ENCODE results near the gene SEMA3G.

Gene SEMA3G

DNA sequence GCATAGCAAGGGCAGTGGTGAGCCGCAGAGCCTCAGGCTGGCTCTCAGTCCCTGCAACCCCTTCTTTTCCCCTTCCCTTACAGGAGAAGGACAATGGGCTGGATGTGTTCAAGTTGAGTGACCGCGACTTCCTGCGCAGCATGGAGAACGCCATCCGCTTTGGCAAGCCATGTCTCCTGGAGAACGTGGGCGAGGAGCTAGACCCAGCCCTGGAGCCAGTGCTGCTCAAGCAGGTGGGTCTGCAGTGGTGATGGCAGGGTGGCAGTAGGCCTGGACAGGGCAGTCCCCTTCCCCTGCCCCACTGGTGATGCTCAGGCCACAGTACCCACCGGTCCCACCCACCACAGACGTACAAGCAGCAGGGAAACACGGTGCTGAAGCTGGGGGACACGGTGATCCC lies 53.8 kb downstream of the SEMA3G start:
- TF ChIP-seq Cebpa-rat (IDR thresholded peaks at IDR 0.05) = no peak

DNA sequence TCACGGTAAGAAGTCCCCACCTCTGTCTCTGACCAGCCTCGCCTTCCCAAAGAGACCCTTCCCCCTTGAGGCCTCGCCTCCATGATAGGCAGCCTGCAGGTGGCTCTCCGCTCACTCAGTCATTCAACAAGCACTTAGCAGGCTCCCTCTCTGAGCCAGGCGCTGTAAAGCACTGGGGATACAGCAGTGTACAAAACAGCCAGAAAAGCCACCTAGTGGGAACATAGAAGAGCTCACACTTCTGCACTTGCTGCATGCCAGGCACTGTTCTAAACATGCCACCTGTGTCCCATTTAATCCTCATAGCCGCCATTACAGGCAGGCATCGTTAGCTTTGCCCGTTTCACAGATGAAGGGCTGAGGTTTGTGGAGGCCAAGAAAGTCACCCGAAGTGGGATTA lies 56.0 kb downstream of the SEMA3G start:
- Histone ChIP-seq H3K9ac (no peak overlapping the region), H3K27ac (no peak overlapping the region), H3K4me2 (no peak overlapping the region), H4K20me1 (no peaks in the 10 kb centered on the region), H3K36me3 (peaks cover 42% of the 10 kb centered on the region; the same call in 1 of the 2 replicates), H3K4me1 (peaks cover 23% of the 10 kb centered on the region), H3K4me3 (no peak overlapping the region), H3K27me3 (no peaks in the 10 kb centered on the region), H3K9me3 (no peaks in the 10 kb centered on the region)
- no peak for TF ChIP-seq Cebpa-rat (IDR thresholded peaks at IDR 0.05)

More for the DNA sequence above, 53.8 kb downstream of the SEMA3G start:
- Histone ChIP-seq H3K9ac (no peak overlapping the region), H3K36me3 (peaks cover 50% of the 10 kb centered on the region; the same call in 1 of the 2 replicates), H3K27ac (no peak overlapping the region), H4K20me1 (no peaks in the 10 kb centered on the region), H3K4me3 (no peak overlapping the region), H3K27me3 (no peaks in the 10 kb centered on the region), H3K9me3 (no peaks in the 10 kb centered on the region), H3K4me1 (peaks cover 6% of the 10 kb centered on the region; the same call in 1 of the 2 replicates), H3K4me2 (no peak overlapping the region)

DNA sequence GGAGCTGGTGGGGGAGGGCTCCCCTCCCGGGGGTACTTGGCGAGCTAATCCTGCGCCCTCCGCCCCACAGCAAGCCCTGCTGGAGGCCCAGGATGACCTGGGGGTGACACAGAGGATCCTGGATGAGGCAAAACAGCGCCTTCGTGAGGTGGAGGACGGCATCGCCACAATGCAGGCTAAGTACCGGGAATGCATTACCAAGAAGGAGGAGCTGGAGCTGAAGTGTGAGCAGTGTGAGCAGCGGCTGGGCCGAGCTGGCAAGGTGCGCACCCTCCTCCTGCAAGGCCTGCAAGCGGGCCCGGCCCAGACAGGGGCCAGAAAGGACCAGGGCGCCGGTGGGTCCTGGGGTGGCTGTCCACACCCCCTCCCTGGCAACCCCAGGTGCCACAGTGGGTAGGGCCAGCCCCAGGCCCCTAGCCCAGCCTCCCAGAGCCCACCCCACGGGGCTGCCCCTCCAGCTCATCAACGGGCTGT lies 56.5 kb downstream of the SEMA3G start:
- Histone ChIP-seq H3K27me3 (no peaks in the 10 kb centered on the region), H3K4me1 (peaks cover 28% of the 10 kb centered on the region), H3K9ac (no peak overlapping the region), H4K20me1 (no peaks in the 10 kb centered on the region), H3K27ac (no peak overlapping the region), H3K4me2 (no peak overlapping the region), H3K36me3 (peaks cover 38% of the 10 kb centered on the region; the same call in 1 of the 2 replicates), H3K4me3 (no peak overlapping the region), H3K9me3 (no peaks in the 10 kb centered on the region)
- no peak for TF ChIP-seq Cebpa-rat (IDR thresholded peaks at IDR 0.05)

DNA sequence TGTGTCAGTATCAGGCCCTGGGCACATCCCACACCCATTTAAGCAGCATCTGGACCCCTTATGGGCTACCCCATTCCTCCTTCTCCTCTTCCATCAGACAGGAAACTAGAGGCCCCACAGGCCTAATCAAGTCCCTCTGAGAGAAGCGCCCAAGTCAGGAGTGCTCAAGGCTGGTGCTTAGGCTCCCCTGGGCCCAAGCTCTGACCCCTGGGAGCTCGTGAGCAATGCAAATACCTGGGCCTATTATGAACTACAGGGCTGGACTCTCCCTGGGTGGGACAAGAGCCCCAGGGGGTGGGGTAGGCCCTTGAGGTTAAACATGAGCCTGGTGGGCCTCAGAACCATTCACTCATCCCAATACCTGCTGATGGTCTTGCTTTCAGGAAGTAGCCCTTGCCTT lies 57.4 kb downstream of the SEMA3G start:
- peaks cover 30% of the 10 kb centered on the region for H3K4me1 ChIP-seq
- no peaks in the 10 kb centered on the region for H3K9me3 ChIP-seq
- no peak overlapping the region for H3K4me3 ChIP-seq
- peaks cover 31% of the 10 kb centered on the region; the same call in 1 of the 2 replicates for H3K36me3 ChIP-seq
- no peak for TF ChIP-seq Cebpa-rat (IDR thresholded peaks at IDR 0.05)
- no peak overlapping the region for H3K4me2 ChIP-seq
- H3K27me3 ChIP-seq = no peaks in the 10 kb centered on the region
- H3K9ac ChIP-seq = no peak overlapping the region
- no peaks in the 10 kb centered on the region for H4K20me1 ChIP-seq
- H3K27ac ChIP-seq = no peak overlapping the region

DNA sequence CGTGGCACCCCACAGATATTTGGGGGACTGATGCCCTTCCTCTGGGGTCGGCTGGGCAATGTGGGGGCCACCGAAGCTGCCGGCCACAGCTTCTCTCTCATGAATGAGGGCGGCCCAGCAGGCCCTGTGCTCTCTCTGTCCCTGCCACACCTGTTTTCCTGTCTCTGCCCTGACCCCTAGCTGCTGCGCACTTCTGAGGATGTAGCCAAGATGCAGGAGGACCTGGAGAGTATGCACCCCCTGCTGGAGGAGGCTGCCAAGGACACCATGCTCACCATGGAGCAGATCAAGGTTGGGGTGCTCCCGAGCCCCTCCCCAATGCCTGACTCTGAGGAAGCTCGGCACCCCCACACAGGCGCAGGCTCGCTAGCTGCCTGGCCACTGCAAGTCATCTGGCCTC lies 59.7 kb downstream of the SEMA3G start:
- no peaks in the 10 kb centered on the region for H3K9me3 ChIP-seq
- peak overlapping the region; percentile 59; the same call in 1 of the 2 replicates for H3K27ac ChIP-seq
- no peaks in the 10 kb centered on the region for H4K20me1 ChIP-seq
- peaks cover 30% of the 10 kb centered on the region for H3K4me1 ChIP-seq
- peaks cover 13% of the 10 kb centered on the region; the same call in 1 of the 2 replicates for H3K36me3 ChIP-seq
- no peaks in the 10 kb centered on the region for H3K27me3 ChIP-seq
- no peak overlapping the region for H3K9ac ChIP-seq
- H3K4me3 ChIP-seq = no peak overlapping the region
- peak overlapping the region; percentile 74 for H3K4me2 ChIP-seq
- TF ChIP-seq Cebpa-rat (IDR thresholded peaks at IDR 0.05) = no peak

DNA sequence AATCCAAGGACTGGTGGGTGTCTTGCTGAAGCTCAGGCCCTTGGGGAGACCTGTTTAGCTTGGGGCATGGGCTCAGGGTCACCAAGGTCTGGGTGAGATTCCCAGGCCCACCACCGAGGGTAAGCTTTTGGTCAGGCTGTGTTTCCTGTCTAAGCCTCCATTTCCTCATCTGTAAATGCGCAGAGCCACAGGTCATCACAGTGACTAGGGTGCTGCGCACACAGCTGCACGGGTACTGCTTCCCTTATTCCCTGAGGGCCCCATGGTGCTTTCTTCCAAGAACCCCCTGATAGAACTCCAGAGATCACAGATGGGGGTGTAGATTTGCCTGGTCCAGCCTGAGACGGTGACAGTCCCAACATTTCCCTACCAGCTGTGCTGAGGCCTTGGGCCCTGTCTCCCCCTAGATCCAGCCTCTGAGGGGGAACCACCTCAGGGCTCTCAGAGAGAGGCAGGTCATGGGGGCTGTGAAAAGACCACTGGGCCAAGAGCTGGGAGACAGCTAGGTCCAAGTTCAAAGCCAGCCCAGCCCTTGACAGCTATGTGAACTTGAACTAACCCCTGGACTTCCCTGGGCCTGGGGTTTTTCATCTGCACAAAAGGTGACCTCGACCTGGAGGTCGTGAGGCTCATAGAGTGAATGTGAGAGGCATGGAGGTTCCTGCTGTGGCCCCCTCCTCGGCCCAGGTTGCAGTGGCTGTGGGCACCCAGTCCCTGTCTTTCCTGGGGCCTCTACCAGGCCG lies 60.7 kb downstream of the SEMA3G start:
- no peak for TF ChIP-seq Cebpa-rat (IDR thresholded peaks at IDR 0.05)
- peak overlapping the region; percentile 74 for H3K4me2 ChIP-seq
- no peaks in the 10 kb centered on the region for H3K27me3 ChIP-seq
- 0 out of 2 replicates have a peak overlapping the region, but pooled peaks have one; percentile 22 for H3K9ac ChIP-seq
- no peaks in the 10 kb centered on the region for H4K20me1 ChIP-seq
- H3K27ac ChIP-seq = peak overlapping the region; percentile 59
- peaks cover 9% of the 10 kb centered on the region; the same call in 1 of the 2 replicates for H3K36me3 ChIP-seq
- H3K4me1 ChIP-seq = peaks cover 30% of the 10 kb centered on the region
- H3K9me3 ChIP-seq = no peaks in the 10 kb centered on the region
- H3K4me3 ChIP-seq = no peak overlapping the region

DNA sequence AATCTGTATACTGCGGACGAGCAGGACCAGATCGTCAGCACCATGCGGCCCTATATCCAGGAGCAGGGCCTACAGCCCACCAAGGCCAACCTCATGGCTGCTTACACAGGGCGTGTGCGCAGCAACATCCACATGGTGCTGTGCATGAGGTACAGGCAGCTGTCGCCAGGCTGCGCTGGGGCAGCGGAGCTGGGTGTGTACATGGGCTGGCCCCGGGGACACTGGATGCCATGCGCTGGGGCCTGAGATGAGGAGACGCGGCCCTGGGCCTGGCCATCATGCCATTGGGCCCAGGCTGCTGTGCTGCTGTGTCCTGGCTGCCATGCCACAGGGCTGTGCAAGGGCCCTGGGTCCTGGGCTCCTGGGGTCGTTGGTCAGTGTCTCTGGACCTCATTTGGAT lies 61.5 kb downstream of the SEMA3G start:
- H3K9me3 ChIP-seq = no peaks in the 10 kb centered on the region
- no peaks in the 10 kb centered on the region for H4K20me1 ChIP-seq
- H3K36me3 ChIP-seq = peaks cover 3% of the 10 kb centered on the region; the same call in 1 of the 2 replicates
- TF ChIP-seq Cebpa-rat (IDR thresholded peaks at IDR 0.05) = no peak
- peak overlapping the region; percentile 59 for H3K27ac ChIP-seq
- H3K27me3 ChIP-seq = no peaks in the 10 kb centered on the region
- H3K4me1 ChIP-seq = peaks cover 36% of the 10 kb centered on the region
- H3K4me3 ChIP-seq = no peak overlapping the region
- H3K4me2 ChIP-seq = peak overlapping the region; percentile 74
- H3K9ac ChIP-seq = 0 out of 2 replicates have a peak overlapping the region, but pooled peaks have one; percentile 22
